WERI-Rb-1 (cell line): ENCODE data around the gene HOXB6.
A peak's percentile ranks its signal among the peaks of the same experiment; 100 is the strongest.

ENCODE experiments used
- DNase-seq: peaks from one replicate; pipeline ENCODE4 v3.0.0-alpha.2; 2020
- H3K27ac ChIP-seq: fragments of 250-450 bp; sonication (Bioruptor Pico); 2 replicates; pipeline ENCODE4 v1.5.1; 2020; ENCODE audit warnings: mild to moderate bottlenecking, moderate library complexity
- H3K27me3 ChIP-seq: fragments of 250-450 bp; sonication (Bioruptor Pico); 2 replicates; pipeline ENCODE4 v1.5.1; 2021; ENCODE audit warnings: mild to moderate bottlenecking, low read depth, moderate library complexity; ENCODE audit not compliant: insufficient read depth, severe bottlenecking
- H3K36me3 ChIP-seq: fragments of 250-450 bp; sonication (Bioruptor Pico); 2 replicates; pipeline ENCODE4 v1.5.1; 2020; ENCODE audit warnings: mild to moderate bottlenecking, moderate library complexity
- H3K4me3 ChIP-seq: 2 replicates; pipeline ENCODE4 v1.5.1; 2011; ENCODE audit warnings: low read depth, mild to moderate bottlenecking, control low read depth, low read length
- H3K9me3 ChIP-seq: fragments of 250-450 bp; sonication (Bioruptor Pico); 2 replicates; pipeline ENCODE4 v1.5.1; 2021; ENCODE audit warnings: mild to moderate bottlenecking, moderate library complexity; ENCODE audit not compliant: severe bottlenecking
- CTCF ChIP-seq: IDR thresholded peaks from 2 replicates; pipeline ENCODE4 v1.5.1; 2011; ENCODE audit warnings: low read depth, mild to moderate bottlenecking, control low read depth, inconsistent platforms, low read length

HOXB6 gene

GRCh38 chr17:48637323-48638260, 32.8 kb upstream of the HOXB6 start:
- no peak for TF ChIP-seq CTCF
- peaks cover 21% of the 10 kb centered on the region for H3K9me3 ChIP-seq
- peaks cover 98% of the 10 kb centered on the region for H3K27me3 ChIP-seq
- H3K4me3 ChIP-seq = no peak overlapping the region
- no peak for DNase-seq
- H3K36me3 ChIP-seq = no peaks in the 10 kb centered on the region
- H3K27ac ChIP-seq = no peak overlapping the region

- peaks cover 98% of the 10 kb centered on the region for H3K27me3 ChIP-seq
Measured at GRCh38 chr17:48636177-48637018, 31.6 kb upstream of the HOXB6 start.

GRCh38 chr17:48634493-48635208, 29.9 kb upstream of the HOXB6 start:
- DNase-seq = no peak
- no peak overlapping the region for H3K4me3 ChIP-seq
- TF ChIP-seq CTCF = no peak
- peaks cover 98% of the 10 kb centered on the region for H3K27me3 ChIP-seq
- H3K27ac ChIP-seq = no peak overlapping the region
- peaks cover 18% of the 10 kb centered on the region for H3K9me3 ChIP-seq
- H3K36me3 ChIP-seq = no peaks in the 10 kb centered on the region

More at GRCh38 chr17:48636177-48637018, 31.6 kb upstream of the HOXB6 start:
- no peaks in the 10 kb centered on the region for H3K36me3 ChIP-seq
- peak; percentile 87 for TF ChIP-seq CTCF
- no peak overlapping the region for H3K27ac ChIP-seq
- peaks cover 18% of the 10 kb centered on the region for H3K9me3 ChIP-seq
- H3K4me3 ChIP-seq = peak overlapping the region; percentile 4
- peak; percentile 97 for DNase-seq

- no peak for TF ChIP-seq CTCF
- Histone ChIP-seq H3K9me3 (peaks cover 18% of the 10 kb centered on the region), H3K36me3 (no peaks in the 10 kb centered on the region), H3K27ac (no peak overlapping the region), H3K27me3 (peaks cover 98% of the 10 kb centered on the region), H3K4me3 (no peak overlapping the region)
- no peak for DNase-seq
Measured at GRCh38 chr17:48633266-48633677, 28.5 kb upstream of the HOXB6 start.

GRCh38 chr17:48632579-48633265, 27.9 kb upstream of the HOXB6 start:
- no peak for DNase-seq
- Histone ChIP-seq H3K27ac (no peak overlapping the region), H3K36me3 (no peaks in the 10 kb centered on the region), H3K4me3 (no peak overlapping the region), H3K9me3 (peaks cover 18% of the 10 kb centered on the region), H3K27me3 (peaks cover 98% of the 10 kb centered on the region)
- no peak for TF ChIP-seq CTCF
